GM12878 (cell line): ENCODE data around the gene RALGAPB. TPM values are rescaled to one million over a fixed set of nuclear protein-coding genes. Genes with fewer than 3 reads are reported as not detected.

ENCODE experiments used
- ATAC-seq: fragments of 200-7000 bp; cut with Tn5 transposase; 3 replicates; pipeline ENCODE4 v1.9.1; 2020; ENCODE audit warnings: mild to moderate bottlenecking, moderate library complexity
- BruUV-seq: library from RNA; stranded (reverse); fragments of 400-500 nt; replicated peaks from 2 replicates; lab custom pipeline; 2021; lab: Mats Ljungman, UMichigan
- CTCF ChIA-PET: fragments of 300-600 bp; sonication (Branson Sonifier 250); formaldehyde crosslinking; extraction: SDS; loops from one replicate; lab custom pipeline; 2021; ENCODE audit warnings: inconsistent platforms; lab: Yijun Ruan, JAX
- POLR2A ChIA-PET: fragments of 350-600 bp; formaldehyde crosslinking; extraction: SDS; loops from one replicate; lab custom pipeline; 2021; ENCODE audit warnings: inconsistent platforms; lab: Charles Lee
- RAD21 ChIA-PET: fragments of 300-600 bp; sonication (Branson Sonifier 250); formaldehyde crosslinking; loops from one replicate; lab custom pipeline; 2023; ENCODE audit warnings: antibody characterized with exemption; ENCODE audit not compliant: unreplicated experiment; lab: Charles Lee
- SMC1A ChIA-PET: fragments of 300-600 bp; sonication (Branson Sonifier 250); formaldehyde crosslinking; loops from one replicate; lab custom pipeline; 2023; ENCODE audit not compliant: unreplicated experiment, uncharacterized antibody; lab: Charles Lee
- DNase-seq: peaks from one replicate; pipeline ENCODE4 v3.0.0-alpha.2; 2011; ENCODE audit warnings: low read depth, low spot score
- FAIRE-seq: peaks from 3 replicates; lab custom pipeline; 2011; peaks lifted over from hg19 to GRCh38; lab: Jason Lieb, UNC
- H2AFZ ChIP-seq: 2 replicates; pipeline ENCODE4 v1.6.0; 2011; ENCODE audit warnings: low read depth, low read length, control low read depth; ENCODE audit not compliant: control insufficient read depth
- H3K27ac ChIP-seq: 2 replicates; pipeline ENCODE4 v1.5.1; 2011; ENCODE audit warnings: control low read depth; ENCODE audit not compliant: control insufficient read depth, insufficient read depth
- H3K27me3 ChIP-seq, 2 experiments: replicated peaks in 1 of 2; 2 replicates each; pipeline versions ENCODE4 v1.6.0 to v1.6.1; 2011; ENCODE audit warnings: low read length in 1 of 2; ENCODE audit not compliant: control insufficient read depth in 2 of 2, insufficient read depth in 2 of 2
- H3K36me3 ChIP-seq, 2 experiments: 2 replicates each; pipeline ENCODE4 v1.5.1; 2011; ENCODE audit warnings: low read length in 1 of 2; ENCODE audit not compliant: control insufficient read depth in 2 of 2, insufficient read depth in 2 of 2
- H3K4me1 ChIP-seq: 2 replicates; pipeline ENCODE4 v1.6.1; 2011; ENCODE audit warnings: mild to moderate bottlenecking, low read length, moderate library complexity, mixed read lengths; ENCODE audit not compliant: control insufficient read depth, insufficient read depth
- H3K4me2 ChIP-seq: 2 replicates; pipeline ENCODE4 v1.6.0; 2011; ENCODE audit warnings: control low read depth; ENCODE audit not compliant: control insufficient read depth, insufficient read depth
- H3K4me3 ChIP-seq: fragments of 200-600 bp; sonication (generic); 2 replicates; pipeline ENCODE4 v1.5.1; 2016
- H3K79me2 ChIP-seq: 2 replicates; pipeline ENCODE4 v1.6.0; 2011; ENCODE audit warnings: low read length; ENCODE audit not compliant: control insufficient read depth, insufficient read depth
- H3K9ac ChIP-seq: 2 replicates; pipeline ENCODE4 v1.8.0; 2011; ENCODE audit warnings: low read length, control low read depth, mixed read lengths; ENCODE audit not compliant: control insufficient read depth, insufficient read depth
- H3K9me3 ChIP-seq: replicated peaks from 3 replicates; pipeline ENCODE4 v1.5.1; 2011; ENCODE audit warnings: mild to moderate bottlenecking, low read length; ENCODE audit not compliant: control insufficient read depth, insufficient read depth
- H4K20me1 ChIP-seq: 2 replicates; pipeline ENCODE4 v1.6.0; 2011; ENCODE audit not compliant: control insufficient read depth, insufficient read depth
- BRCA1 ChIP-seq: IDR thresholded peaks from 2 replicates; pipeline ENCODE4 v1.6.1; 2011; ENCODE audit warnings: low read depth, low read length, improper control_type of control experiment
- HCFC1 ChIP-seq: fragments of 150-350 bp; IDR thresholded peaks from 2 replicates; pipeline ENCODE4 v1.6.1; 2014; ENCODE audit warnings: low read length
- HDGF ChIP-seq: fragments of 450-650 bp; IDR thresholded peaks from 2 replicates; pipeline ENCODE4 v1.6.1; 2016; ENCODE audit warnings: antibody characterized with exemption
- IRF4 ChIP-seq: IDR thresholded peaks from 2 replicates; pipeline ENCODE4 v1.6.1; 2011; ENCODE audit warnings: low read depth, low read length
- MTA3 ChIP-seq: IDR thresholded peaks from 2 replicates; pipeline ENCODE4 v1.6.1; 2012; ENCODE audit warnings: low read length, inconsistent platforms, borderline replicate concordance
- MYC ChIP-seq: IDR thresholded peaks from 2 replicates; pipeline ENCODE4 v1.6.1; 2011; ENCODE audit warnings: mild to moderate bottlenecking, low read length, moderate library complexity, inconsistent platforms; ENCODE audit not compliant: insufficient read depth, insufficient replicate concordance, insufficient read length, severe bottlenecking
- RB1 ChIP-seq: fragments of 450-650 bp; formaldehyde crosslinking; IDR thresholded peaks from 2 replicates; pipeline ENCODE4 v1.6.1; 2017; ENCODE audit warnings: mild to moderate bottlenecking, borderline replicate concordance
- RELA ChIP-seq: fragments of 450-650 bp; IDR thresholded peaks from 2 replicates; pipeline ENCODE4 v1.8.0; 2014; ENCODE audit warnings: borderline replicate concordance; ENCODE audit not compliant: partially characterized antibody
- SMC3 ChIP-seq: IDR thresholded peaks from 2 replicates; pipeline ENCODE4 v1.6.1; 2011; ENCODE audit warnings: low read length, improper control_type of control experiment, borderline replicate concordance
- SREBF2 ChIP-seq: IDR thresholded peaks from 2 replicates; pipeline ENCODE4 v1.6.1; 2012; ENCODE audit warnings: mild to moderate bottlenecking, low read length
- SUZ12 ChIP-seq: fragments of 200-600 bp; sonication (generic); IDR thresholded peaks from one replicate; pipeline ENCODE4 v1.6.1; 2018; ENCODE audit warnings: antibody characterized with exemption, mild to moderate bottlenecking; ENCODE audit not compliant: unreplicated experiment
- in situ Hi-C: fragments of 300-500 bp; cut with MboI; formaldehyde crosslinking; loops from 9 replicates; pipeline ENCODE4 v1.14.3; 2018; ENCODE audit warnings: mixed read lengths
- intact Hi-C: fragments of 100-400 bp; cut with micrococcal nuclease; formaldehyde crosslinking; loops from one replicate; pipeline ENCODE4 v1.14.2; 2022; ENCODE audit not compliant: unreplicated experiment
- polyA plus RNA-seq, 11 experiments: library from polyadenylated mRNA; depleted of rRNA in 4 of 11; unstranded in 6 of 11; stranded (reverse) in 5 of 11; fragments of >200 nt; fragmentation: Nextera tagmentation in 4 of 11; fragmentation: Illumina TruSeq in 1 of 11; extraction: Ambion mirVana in 4 of 11; extraction: Trizol in 1 of 11; gene quantifications; 1 replicate in 1 of 11; 2 replicates in 10 of 11; pipeline versions ENCODE4 v1.2.1 to v1.2.3, GENCODE V29; 2011 to 2016; ENCODE audit warnings: inconsistent platforms in 2 of 11, missing spikeins in 2 of 11, low read depth in 1 of 11
- total RNA-seq, 4 experiments: library from RNA; depleted of rRNA in 3 of 4; stranded (reverse); fragments of >200 nt in 3 of 4; fragmentation: Illumina TruSeq in 1 of 4; extraction: Trizol in 1 of 4; gene quantifications; 2 replicates each; pipeline versions ENCODE4 v1.2.1 to v1.2.3, GENCODE V29; 2013 to 2021
- TF ChIP-seq, protein P1 (sequence below): fragments of 450-650 bp; IDR thresholded peaks from 2 replicates; pipeline ENCODE4 v1.6.1; 2016; ENCODE audit warnings: mild to moderate bottlenecking, moderate library complexity, borderline replicate concordance
- TF ChIP-seq, protein P2 (sequence below): fragments of 450-650 bp; formaldehyde crosslinking; IDR thresholded peaks from 2 replicates; pipeline ENCODE4 v1.5.0; 2022; ENCODE audit warnings: mild to moderate bottlenecking, missing genetic modification characterization

Gene RALGAPB
- total and polyA plus RNA-seq, 10 of the 15 experiments (the other 5 are each of a cell fraction or from before 2014, with no cell fraction given) = 3.7 to 23.2 (median 15.5) TPM

DNA sequence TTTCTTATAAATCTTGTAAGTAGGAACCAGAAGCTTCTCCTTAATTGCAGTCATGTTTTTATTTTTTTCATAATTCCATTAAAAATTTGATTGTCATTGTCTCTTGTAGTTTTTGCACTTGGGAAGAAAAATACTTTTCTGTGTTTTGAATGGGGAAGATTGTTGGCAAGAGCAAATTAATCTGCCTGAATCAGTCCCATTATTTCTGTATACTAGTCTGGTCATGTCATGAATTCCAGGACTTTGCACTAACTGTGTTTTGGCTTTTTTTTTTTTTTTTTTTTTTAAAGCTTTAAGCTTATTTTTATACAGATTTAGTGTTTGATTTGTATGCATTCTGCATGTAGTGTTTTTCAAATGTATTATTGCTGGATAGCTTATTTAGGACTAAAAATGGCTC lies 47.6 kb downstream of the RALGAPB start:
- ChIA-PET CTCF (interaction anchor here (0.6 to 1.7 kb wide), 3 partner anchors 10 to 83 kb away, joined by 3 to 6 read pairs (median 5); no protein-coding TSS in a partner anchor), RAD21 (interaction anchor here (0.6 kb wide), 1 partner anchor 10 kb away, joined by 3 read pairs; no protein-coding TSS in a partner anchor), POLR2A (interaction anchor here (1.6 kb wide), 1 partner anchor 72 kb away, joined by 5 read pairs; no protein-coding TSS in a partner anchor), SMC1A (interaction anchor here (0.9 to 1.5 kb wide), 5 partner anchors 13 to 74 kb away, joined by 3 to 5 read pairs (median 3); no protein-coding TSS in a partner anchor)
- no peak overlapping the region for H3K27ac ChIP-seq
- H2AFZ ChIP-seq = no peak overlapping the region
- no peaks in the 10 kb centered on the region for H4K20me1 ChIP-seq
- no peak overlapping the region for H3K9ac ChIP-seq
- TF ChIP-seq SUZ12 = no peak
- TF ChIP-seq HDGF = no peak
- TF ChIP-seq HCFC1 = no peak
- no peak for TF ChIP-seq RELA
- TF ChIP-seq SREBF2 = no peak
- TF ChIP-seq RB1 = no peak
- TF ChIP-seq BRCA1 = no peak
- TF ChIP-seq MYC = no peak
- no peak for TF ChIP-seq IRF4
- TF ChIP-seq, protein P1, sequence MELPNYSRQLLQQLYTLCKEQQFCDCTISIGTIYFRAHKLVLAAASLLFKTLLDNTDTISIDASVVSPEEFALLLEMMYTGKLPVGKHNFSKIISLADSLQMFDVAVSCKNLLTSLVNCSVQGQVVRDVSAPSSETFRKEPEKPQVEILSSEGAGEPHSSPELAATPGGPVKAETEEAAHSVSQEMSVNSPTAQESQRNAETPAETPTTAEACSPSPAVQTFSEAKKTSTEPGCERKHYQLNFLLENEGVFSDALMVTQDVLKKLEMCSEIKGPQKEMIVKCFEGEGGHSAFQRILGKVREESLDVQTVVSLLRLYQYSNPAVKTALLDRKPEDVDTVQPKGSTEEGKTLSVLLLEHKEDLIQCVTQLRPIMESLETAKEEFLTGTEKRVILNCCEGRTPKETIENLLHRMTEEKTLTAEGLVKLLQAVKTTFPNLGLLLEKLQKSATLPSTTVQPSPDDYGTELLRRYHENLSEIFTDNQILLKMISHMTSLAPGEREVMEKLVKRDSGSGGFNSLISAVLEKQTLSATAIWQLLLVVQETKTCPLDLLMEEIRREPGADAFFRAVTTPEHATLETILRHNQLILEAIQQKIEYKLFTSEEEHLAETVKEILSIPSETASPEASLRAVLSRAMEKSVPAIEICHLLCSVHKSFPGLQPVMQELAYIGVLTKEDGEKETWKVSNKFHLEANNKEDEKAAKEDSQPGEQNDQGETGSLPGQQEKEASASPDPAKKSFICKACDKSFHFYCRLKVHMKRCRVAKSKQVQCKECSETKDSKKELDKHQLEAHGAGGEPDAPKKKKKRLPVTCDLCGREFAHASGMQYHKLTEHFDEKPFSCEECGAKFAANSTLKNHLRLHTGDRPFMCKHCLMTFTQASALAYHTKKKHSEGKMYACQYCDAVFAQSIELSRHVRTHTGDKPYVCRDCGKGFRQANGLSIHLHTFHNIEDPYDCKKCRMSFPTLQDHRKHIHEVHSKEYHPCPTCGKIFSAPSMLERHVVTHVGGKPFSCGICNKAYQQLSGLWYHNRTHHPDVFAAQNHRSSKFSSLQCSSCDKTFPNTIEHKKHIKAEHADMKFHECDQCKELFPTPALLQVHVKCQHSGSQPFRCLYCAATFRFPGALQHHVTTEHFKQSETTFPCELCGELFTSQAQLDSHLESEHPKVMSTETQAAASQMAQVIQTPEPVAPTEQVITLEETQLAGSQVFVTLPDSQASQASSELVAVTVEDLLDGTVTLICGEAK = no peak
- TF ChIP-seq, protein P2, sequence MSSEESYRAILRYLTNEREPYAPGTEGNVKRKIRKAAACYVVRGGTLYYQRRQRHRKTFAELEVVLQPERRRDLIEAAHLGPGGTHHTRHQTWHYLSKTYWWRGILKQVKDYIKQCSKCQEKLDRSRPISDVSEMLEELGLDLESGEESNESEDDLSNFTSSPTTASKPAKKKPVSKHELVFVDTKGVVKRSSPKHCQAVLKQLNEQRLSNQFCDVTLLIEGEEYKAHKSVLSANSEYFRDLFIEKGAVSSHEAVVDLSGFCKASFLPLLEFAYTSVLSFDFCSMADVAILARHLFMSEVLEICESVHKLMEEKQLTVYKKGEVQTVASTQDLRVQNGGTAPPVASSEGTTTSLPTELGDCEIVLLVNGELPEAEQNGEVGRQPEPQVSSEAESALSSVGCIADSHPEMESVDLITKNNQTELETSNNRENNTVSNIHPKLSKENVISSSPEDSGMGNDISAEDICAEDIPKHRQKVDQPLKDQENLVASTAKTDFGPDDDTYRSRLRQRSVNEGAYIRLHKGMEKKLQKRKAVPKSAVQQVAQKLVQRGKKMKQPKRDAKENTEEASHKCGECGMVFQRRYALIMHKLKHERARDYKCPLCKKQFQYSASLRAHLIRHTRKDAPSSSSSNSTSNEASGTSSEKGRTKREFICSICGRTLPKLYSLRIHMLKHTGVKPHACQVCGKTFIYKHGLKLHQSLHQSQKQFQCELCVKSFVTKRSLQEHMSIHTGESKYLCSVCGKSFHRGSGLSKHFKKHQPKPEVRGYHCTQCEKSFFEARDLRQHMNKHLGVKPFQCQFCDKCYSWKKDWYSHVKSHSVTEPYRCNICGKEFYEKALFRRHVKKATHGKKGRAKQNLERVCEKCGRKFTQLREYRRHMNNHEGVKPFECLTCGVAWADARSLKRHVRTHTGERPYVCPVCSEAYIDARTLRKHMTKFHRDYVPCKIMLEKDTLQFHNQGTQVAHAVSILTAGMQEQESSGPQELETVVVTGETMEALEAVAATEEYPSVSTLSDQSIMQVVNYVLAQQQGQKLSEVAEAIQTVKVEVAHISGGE (CRISPR knock-in tag) = no peak
- TF ChIP-seq MTA3 = no peak
- no peak for TF ChIP-seq SMC3
- H3K9me3 ChIP-seq = no peaks in the 10 kb centered on the region
- H3K27me3 ChIP-seq = no peaks in the 10 kb centered on the region
- DNase-seq (no peak), ATAC-seq (no peak), FAIRE-seq (no peak)
- intact Hi-C loops (no loop called here), in situ Hi-C loops (no loop called here)
- BruUV-seq = no TSS peak
- no peaks in the 10 kb centered on the region for H3K79me2 ChIP-seq
- H3K4me3 ChIP-seq = no peak overlapping the region
- H3K4me1 ChIP-seq = no peaks in the 10 kb centered on the region
- H3K36me3 ChIP-seq = peaks cover 0 to 15% of the 10 kb centered on the region in 2 experiments; a peak in 3 of 4 replicates
- no peak overlapping the region for H3K4me2 ChIP-seq
